ENCODE results near the gene ARHGAP31.

The ARHGAP31 gene

DNA sequence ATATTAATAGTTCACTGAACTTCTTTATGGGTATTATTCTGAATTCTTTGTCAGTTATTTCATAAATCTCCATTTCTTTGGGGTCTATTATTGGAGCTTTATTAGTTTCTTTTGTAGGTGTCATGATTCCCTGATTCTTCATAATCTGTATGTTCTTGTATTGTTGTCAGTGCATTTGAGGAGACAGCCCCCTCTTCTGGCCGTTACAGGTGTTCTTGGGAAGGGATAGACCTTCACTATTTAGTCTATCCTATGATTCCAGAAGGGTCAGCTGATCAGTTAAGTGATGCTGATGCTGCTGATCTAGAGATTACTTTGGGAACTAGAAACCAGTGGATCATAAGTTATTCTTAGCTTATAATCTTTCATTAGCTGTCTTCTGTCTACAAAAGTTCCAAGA, 134.4 kb downstream of the ARHGAP31 start:
- no peak overlapping the region for H3K27ac ChIP-seq (ENCODE audit: low read length)
- no peak overlapping the region for H3K9ac ChIP-seq (ENCODE audit: low read length)
- H3K4me1 ChIP-seq (ENCODE audit: low read length) = no peaks in the 10 kb centered on the region
- H2AFZ ChIP-seq (ENCODE audit: low read depth, low read length) = no peak overlapping the region
- no peak overlapping the region for H3K4me3 ChIP-seq (ENCODE audit: low read length)
- H3K9me3 ChIP-seq (ENCODE audit: insufficient read depth, low read length) = peaks cover 32% of the 10 kb centered on the region; the same call in 1 of the 2 replicates
- no peak overlapping the region for H3K4me2 ChIP-seq (ENCODE audit: low read length)
- no peaks in the 10 kb centered on the region for H3K79me2 ChIP-seq (ENCODE audit: low read length)
- TF ChIP-seq, protein P1, sequence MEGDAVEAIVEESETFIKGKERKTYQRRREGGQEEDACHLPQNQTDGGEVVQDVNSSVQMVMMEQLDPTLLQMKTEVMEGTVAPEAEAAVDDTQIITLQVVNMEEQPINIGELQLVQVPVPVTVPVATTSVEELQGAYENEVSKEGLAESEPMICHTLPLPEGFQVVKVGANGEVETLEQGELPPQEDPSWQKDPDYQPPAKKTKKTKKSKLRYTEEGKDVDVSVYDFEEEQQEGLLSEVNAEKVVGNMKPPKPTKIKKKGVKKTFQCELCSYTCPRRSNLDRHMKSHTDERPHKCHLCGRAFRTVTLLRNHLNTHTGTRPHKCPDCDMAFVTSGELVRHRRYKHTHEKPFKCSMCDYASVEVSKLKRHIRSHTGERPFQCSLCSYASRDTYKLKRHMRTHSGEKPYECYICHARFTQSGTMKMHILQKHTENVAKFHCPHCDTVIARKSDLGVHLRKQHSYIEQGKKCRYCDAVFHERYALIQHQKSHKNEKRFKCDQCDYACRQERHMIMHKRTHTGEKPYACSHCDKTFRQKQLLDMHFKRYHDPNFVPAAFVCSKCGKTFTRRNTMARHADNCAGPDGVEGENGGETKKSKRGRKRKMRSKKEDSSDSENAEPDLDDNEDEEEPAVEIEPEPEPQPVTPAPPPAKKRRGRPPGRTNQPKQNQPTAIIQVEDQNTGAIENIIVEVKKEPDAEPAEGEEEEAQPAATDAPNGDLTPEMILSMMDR (IDR thresholded peaks at IDR 0.05; ENCODE audit: low read depth, low read length) = 0 out of 2 replicates have a peak, but pooled peaks have one; percentile 7
- no peak for TF ChIP-seq EZH2phosphoT487 (IDR thresholded peaks at IDR 0.05; ENCODE audit: low read depth)
- H3K27me3 ChIP-seq (ENCODE audit: low read depth, low read length) = no peaks in the 10 kb centered on the region
- no peaks in the 10 kb centered on the region for H4K20me1 ChIP-seq (ENCODE audit: insufficient read depth, low read length)
- peaks cover 67% of the 10 kb centered on the region for H3K36me3 ChIP-seq (replicated peaks; ENCODE audit: low read depth, low read length)

DNA sequence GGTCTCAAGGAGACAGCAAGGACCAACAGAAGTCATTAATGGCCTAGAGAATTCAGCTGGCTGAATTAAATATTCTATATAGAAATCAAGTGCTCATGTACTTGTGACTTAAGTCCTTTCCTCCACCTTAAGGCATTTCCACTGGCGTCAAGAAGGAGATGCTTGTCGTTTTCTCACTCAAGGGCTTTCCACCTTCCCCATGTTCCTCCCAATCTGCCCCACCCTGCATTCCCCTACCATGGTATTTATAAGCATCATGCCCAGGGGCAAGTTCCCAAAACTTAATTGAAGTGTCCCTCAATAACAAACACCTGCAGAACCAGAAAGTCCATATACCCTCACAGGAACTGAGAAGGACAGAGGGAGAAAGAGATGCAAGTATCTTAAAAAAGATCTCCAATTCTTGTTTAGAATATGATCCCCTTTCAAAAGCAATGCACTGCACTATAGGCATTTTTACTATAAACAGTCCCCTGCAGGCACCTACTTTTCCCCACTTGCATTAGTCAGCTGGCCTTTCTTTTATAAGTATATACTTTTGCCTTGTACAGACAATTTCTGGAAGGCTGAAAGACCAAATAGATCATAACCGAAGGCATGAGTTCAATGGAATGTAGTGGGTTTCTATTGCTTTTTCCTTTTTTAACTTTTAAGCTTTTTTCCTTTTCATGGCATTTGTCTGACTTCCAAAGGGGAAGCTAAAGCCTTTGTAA, 139.6 kb downstream of the ARHGAP31 start:
- no peaks in the 10 kb centered on the region for H3K79me2 ChIP-seq (ENCODE audit: low read length)
- no peak overlapping the region for H3K27ac ChIP-seq (ENCODE audit: low read length)
- no peak overlapping the region for H3K9ac ChIP-seq (ENCODE audit: low read length)
- TF ChIP-seq EZH2phosphoT487 (IDR thresholded peaks at IDR 0.05; ENCODE audit: low read depth) = no peak
- TF ChIP-seq, protein P1 (IDR thresholded peaks at IDR 0.05; ENCODE audit: low read depth, low read length) = no peak
- no peak overlapping the region for H3K4me2 ChIP-seq (ENCODE audit: low read length)
- peaks cover 7% of the 10 kb centered on the region; the same call in 1 of the 2 replicates for H3K9me3 ChIP-seq (ENCODE audit: insufficient read depth, low read length)
- H3K27me3 ChIP-seq (ENCODE audit: low read depth, low read length) = no peaks in the 10 kb centered on the region
- H3K4me1 ChIP-seq (ENCODE audit: low read length) = no peaks in the 10 kb centered on the region
- peaks cover 85% of the 10 kb centered on the region for H3K36me3 ChIP-seq (replicated peaks; ENCODE audit: low read depth, low read length)
- no peak overlapping the region for H3K4me3 ChIP-seq (ENCODE audit: low read length)
- H4K20me1 ChIP-seq (ENCODE audit: insufficient read depth, low read length) = no peaks in the 10 kb centered on the region
- H2AFZ ChIP-seq (ENCODE audit: low read depth, low read length) = no peak overlapping the region

DNA sequence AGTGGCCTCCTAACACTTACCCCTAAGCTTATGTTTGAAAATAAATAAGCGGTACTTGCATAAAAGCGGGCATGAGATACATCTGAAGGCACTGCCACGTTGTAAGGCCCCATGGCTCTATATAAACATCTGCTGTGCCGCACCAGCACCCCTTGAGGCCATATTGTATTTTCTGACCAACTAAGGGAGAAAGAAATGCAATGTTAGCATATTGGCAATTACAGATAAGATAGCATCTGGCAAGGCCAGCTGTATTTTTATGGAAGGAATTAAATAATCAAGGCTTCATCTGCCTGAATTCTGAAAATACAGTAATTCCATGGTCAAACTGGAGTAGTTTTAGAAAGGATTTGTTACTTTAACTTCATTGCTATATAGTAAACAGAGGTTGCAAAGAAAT, 140.5 kb downstream of the ARHGAP31 start:
- no peaks in the 10 kb centered on the region for H4K20me1 ChIP-seq (ENCODE audit: insufficient read depth, low read length)
- peaks cover 76% of the 10 kb centered on the region for H3K36me3 ChIP-seq (replicated peaks; ENCODE audit: low read depth, low read length)
- no peaks in the 10 kb centered on the region for H3K79me2 ChIP-seq (ENCODE audit: low read length)
- no peaks in the 10 kb centered on the region for H3K9me3 ChIP-seq (ENCODE audit: insufficient read depth, low read length)
- H2AFZ ChIP-seq (ENCODE audit: low read depth, low read length) = no peak overlapping the region
- no peak overlapping the region for H3K27ac ChIP-seq (ENCODE audit: low read length)
- H3K4me3 ChIP-seq (ENCODE audit: low read length) = no peak overlapping the region
- TF ChIP-seq, protein P1 (IDR thresholded peaks at IDR 0.05; ENCODE audit: low read depth, low read length) = no peak
- no peak for TF ChIP-seq EZH2phosphoT487 (IDR thresholded peaks at IDR 0.05; ENCODE audit: low read depth)
- H3K27me3 ChIP-seq (ENCODE audit: low read depth, low read length) = no peaks in the 10 kb centered on the region
- no peaks in the 10 kb centered on the region for H3K4me1 ChIP-seq (ENCODE audit: low read length)
- no peak overlapping the region for H3K9ac ChIP-seq (ENCODE audit: low read length)
- no peak overlapping the region for H3K4me2 ChIP-seq (ENCODE audit: low read length)

DNA sequence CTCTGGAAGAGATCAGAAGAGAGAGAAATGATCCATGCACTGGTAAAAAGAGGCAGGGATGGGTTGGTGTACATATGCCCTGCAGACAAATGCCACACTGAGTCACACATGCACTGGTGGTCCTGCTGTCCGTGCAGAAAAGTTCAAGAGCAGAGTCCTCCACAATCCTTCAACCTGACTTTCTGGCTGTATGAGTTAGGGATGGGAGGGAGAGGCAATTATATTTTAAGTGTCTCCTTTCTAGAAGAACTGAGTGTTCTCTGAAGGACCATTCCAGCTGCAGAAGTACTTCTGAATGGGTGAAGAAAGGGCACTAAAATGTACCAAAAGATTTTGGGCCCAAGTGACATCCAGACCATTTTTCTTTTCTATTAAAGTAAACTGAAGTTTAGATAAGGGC, 142.8 kb downstream of the ARHGAP31 start:
- Histone ChIP-seq H3K4me2 (ENCODE audit: low read length) (no peak overlapping the region), H2AFZ (ENCODE audit: low read depth, low read length) (no peak overlapping the region), H3K27ac (ENCODE audit: low read length) (no peak overlapping the region), H3K9me3 (ENCODE audit: insufficient read depth, low read length) (no peaks in the 10 kb centered on the region), H3K27me3 (ENCODE audit: low read depth, low read length) (no peaks in the 10 kb centered on the region), H4K20me1 (ENCODE audit: insufficient read depth, low read length) (no peaks in the 10 kb centered on the region), H3K4me1 (ENCODE audit: low read length) (no peaks in the 10 kb centered on the region), H3K4me3 (ENCODE audit: low read length) (no peak overlapping the region), H3K36me3 (replicated peaks; ENCODE audit: low read depth, low read length) (peaks cover 73% of the 10 kb centered on the region), H3K9ac (ENCODE audit: low read length) (no peak overlapping the region), H3K79me2 (ENCODE audit: low read length) (0 out of 2 replicates have a peak, but pooled peaks cover 3% of the 10 kb centered on the region)
- no peak for TF ChIP-seq EZH2phosphoT487 (IDR thresholded peaks at IDR 0.05; ENCODE audit: low read depth)
- TF ChIP-seq, protein P1 (IDR thresholded peaks at IDR 0.05; ENCODE audit: low read depth, low read length) = no peak
